GM23248 (cell line): Measurements from ENCODE around the gene MDK.

Experiments used
- EZH2 ChIP-seq: fragments of 200-600 bp; sonication (generic); IDR thresholded peaks from 2 replicates; pipeline ENCODE4 v1.6.1; 2018; ENCODE audit warnings: antibody characterized with exemption, mild to moderate bottlenecking; ENCODE audit not compliant: insufficient read depth, poor library complexity, severe bottlenecking
- EZH2phosphoT487 ChIP-seq: fragments of 200-600 bp; sonication (generic); IDR thresholded peaks from 2 replicates; pipeline ENCODE4 v1.6.1; 2018; ENCODE audit warnings: antibody characterized with exemption, moderate library complexity, mild to moderate bottlenecking, low read depth; ENCODE audit not compliant: insufficient read depth

DNA sequence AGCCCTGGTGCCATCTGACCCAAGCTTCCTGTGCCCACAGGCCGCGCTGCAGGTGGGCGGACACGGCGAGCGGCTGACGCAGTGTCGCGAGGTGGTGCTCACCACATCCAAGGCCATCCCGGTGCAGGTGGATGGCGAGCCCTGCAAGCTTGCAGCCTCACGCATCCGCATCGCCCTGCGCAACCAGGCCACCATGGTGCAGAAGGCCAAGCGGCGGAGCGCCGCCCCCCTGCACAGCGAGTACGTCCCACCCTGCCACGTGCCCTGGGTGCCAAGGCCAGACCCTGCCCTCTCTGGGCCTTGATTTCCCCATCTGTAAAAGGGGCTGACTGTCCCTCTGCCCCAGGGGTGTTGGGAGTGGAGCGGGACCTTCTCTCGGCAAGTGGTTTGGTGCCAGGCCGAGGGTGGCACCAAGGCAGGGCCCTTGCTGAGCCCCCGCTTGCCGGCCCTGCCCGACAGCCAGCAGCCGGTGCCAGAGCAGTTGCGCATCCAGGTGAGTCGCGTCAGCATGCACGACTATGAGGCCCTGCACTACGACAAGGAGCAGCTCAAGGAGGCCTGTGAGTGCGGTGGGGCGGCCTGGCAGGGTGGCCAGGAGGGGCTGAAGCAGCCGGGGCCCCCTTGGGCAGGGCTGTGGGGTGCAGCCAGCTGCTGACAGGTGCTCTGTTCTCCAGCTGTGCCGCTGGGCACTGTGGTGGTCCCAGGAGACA lies 5.9 kb upstream of the MDK start:
- TF ChIP-seq EZH2: no peak
- no peak for TF ChIP-seq EZH2phosphoT487
